GM18519 (cell line): Measurements from ENCODE around the gene RASA2.
"Not testable (repeated sequence)": the region's sequence is repeated elsewhere in the genome, so short reads cannot be mapped to it uniquely, and the experiment has no call there.

Experiments used
- ATAC-seq: cut with Tn5 transposase; IDR thresholded peaks from one replicate; pipeline ENCODE4 v1.9.1; 2021; ENCODE audit warnings: mild to moderate bottlenecking, moderate library complexity; ENCODE audit not compliant: unreplicated experiment, low FRiP score

RASA2 gene

DNA sequence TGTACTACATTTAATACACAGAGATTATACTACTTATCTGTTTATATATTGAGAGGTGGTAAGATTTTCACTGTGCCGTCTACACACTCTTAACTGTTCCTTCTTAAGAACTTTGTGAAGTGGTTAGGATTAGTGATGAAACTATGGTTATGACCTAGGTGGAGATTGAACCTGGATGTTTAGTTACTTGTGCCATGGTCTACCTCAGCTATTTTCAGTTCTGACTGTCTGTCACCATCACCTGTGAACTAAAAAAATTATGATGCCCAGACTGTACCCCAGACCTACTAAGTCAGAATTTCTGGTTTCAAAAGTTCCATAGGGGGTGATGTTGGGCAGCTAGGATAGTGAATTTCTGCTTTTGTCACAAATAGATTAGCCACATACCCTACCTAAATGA is 6.4 kb downstream of the RASA2 start:
- no peak for ATAC-seq

DNA sequence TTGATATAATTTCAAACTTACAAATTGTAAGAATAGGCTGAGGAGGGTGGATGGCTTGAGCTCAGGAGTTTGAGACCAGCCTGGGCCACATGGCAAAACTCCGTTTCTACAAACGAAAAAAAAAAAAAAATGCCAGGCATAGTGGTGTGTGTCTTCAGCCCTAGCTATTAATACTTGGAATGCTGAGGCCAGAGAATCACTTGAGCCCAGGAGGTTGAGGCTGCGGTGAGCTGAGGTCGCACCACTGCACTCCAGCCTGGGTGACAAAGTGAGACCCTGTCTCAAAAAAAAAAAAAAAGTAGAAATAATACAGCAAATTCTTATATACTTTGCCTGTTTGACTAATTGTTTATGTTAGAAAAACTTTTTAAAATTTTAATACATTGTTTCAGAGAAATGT is 10.8 kb downstream of the RASA2 start:
- not testable (repeated sequence) for ATAC-seq

DNA sequence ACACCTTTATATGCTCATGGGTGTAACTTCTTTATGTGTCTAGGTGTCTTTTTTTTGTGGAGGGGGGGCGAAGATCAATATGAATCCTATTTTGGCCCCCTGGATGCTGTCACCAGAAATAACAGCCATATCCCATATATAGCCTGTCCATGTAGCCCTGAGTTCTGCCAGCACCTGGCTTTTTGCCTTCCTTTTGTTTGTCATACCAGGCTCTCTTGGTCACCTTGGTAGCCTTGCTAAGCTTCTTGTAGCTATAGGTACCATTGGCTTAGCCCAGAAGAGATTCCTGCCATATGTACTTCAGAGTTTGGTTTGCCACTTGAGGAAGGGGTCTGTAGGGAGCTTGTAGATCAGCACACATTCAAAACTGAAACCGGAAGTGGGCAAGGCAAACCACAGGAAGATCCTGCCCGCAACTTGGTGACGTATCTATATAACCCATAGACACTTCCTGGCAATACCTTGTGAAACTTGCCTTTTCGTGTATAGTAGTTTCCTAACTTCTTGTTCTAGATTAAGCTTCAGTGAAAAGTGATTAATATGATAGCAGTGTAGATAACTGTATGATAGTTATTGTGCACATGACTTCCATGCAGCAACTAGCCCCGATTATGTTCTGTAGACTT is 11.9 kb downstream of the RASA2 start:
- peak; percentile 92 for ATAC-seq

DNA sequence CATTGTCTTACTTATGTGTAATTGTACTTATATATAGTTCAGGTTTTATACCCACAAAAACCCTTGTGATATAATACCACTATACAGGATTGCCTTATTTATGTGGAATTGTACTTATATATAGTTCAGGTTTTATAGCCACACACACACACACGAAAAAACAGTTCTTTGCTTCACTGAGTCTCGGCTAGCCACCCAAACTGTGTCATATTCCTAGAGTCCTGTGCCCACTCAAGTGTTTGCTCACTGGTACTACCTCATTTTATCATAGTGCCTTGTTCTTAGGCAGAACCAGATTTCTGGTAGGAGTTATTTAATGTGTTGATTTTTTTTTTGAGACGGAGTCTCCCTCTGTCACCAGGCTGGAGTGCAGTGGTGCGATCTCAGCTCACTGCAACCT is 12.5 kb downstream of the RASA2 start:
- no peak for ATAC-seq

DNA sequence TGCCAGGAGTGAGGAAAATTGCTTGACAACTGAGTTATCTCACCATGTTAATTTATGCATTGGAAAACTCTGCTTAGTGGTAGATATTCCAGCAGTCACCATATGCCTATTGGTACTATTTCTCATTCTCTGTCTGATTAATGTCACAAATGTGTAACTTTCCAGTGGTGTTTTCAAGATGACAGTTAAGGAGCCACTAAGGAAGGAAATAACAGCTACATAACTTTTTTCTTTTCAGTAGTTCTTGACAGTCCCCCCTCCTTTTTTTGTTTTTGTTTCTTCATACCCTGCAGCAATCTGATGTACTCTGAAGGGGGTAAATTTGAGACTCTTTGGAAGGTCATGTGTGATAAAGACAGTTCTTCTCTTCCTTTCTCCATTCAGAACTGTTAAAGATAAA is 13.1 kb downstream of the RASA2 start:
- no peak for ATAC-seq

DNA sequence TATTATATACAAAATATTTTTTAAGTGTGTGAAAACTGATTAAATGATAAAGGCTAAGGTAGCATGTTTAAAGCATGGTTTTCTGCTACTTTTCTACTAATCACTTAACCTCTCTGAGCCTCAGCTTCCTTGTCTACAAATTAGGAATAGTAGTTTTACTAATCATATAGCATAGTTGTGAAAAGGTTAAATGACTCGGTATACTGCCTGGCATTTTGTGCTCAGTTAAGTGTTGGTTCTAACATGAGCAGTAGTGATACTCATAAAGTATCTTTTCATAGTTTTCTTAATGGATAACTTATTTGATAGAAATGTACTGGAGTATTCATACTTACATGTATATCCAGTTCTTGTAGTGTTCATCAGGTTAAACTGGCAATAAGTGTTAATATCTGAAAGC is 13.6 kb downstream of the RASA2 start:
- ATAC-seq: no peak

DNA sequence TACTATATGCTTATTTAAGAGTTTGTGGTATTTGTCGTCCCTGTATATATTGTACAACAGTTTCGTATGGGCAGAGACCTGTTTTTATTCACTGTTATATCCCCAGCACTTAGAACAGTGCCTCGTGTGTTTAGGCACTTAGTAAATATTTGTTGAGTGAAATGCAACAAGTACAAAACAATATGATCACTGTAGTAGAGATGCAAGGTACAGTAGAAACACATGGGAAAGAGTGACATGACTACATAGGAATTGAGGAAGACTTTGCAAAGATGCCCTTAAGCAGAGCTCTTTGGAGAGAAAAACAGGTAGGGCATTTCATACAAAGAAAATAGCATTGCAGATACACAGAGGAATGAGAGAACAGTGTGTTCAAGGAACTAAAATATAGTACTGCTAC is 18.3 kb downstream of the RASA2 start:
- no peak for ATAC-seq

DNA sequence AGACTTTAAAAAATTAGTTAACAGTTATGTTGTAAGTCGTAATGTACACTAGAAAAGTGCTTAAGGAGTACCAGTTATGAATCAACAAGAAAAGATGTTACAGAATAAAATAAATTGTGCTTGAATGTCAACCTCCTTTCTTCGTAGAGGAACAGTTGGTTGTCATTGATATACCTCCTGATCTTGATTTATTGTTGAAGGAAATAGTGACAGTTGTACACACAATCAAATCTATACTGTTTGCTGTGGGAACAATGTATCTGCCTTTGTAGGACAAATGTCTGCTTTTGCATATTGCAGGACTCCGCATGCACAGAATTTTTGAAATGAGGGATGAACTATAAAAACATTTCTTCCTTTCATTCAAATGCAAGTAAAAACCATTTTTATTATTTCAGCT is 19.2 kb downstream of the RASA2 start:
- ATAC-seq: no peak

DNA sequence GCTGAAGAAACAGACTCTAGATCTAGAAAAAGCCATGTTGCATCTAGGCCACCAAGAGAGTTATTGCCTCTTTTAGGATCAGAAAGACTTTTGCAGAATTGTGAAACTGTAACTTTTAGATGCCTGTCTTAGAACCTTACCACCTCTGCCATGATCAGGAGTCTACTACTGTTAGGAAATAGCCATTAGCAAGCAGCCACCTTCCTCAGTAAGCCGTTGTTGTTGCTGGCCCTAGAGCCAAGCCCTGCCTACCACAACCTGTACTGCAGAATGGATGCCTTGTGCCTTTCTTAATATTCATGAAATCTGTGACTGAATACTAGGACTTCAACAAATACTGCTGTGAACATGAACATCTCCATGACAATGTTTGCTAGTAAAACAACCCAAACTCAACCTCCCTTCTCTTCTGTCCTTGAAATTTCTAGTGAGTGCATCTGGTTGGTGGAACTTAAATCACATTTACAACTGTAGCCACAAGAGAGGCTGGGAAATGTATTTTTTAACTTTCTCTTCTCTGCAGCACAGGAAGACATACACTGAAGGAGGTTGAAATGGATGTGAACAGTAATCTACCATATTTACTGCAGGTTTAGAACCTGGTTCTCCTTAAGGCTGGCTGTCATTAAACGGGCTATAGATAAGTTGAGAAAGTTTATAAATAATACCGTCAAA is 20.7 kb downstream of the RASA2 start:
- no peak for ATAC-seq

DNA sequence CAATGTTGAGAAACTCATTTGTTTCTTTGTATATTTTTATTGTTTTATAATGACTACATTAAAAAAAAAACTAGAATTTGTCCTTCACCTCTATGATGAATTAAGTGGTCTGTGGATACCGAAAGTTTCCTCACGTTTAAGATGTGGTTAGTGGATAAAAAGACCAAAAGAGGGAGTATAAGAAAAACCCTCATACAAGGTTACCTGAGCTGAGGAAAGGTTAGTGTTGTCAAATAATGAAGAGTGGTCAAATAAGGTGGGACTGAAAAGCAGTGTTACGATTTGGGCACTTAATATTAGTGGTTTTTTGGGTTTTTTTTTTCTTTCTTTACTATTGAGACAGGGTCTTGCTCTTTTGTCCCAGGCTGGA is 21.2 kb downstream of the RASA2 start:
- no peak for ATAC-seq

DNA sequence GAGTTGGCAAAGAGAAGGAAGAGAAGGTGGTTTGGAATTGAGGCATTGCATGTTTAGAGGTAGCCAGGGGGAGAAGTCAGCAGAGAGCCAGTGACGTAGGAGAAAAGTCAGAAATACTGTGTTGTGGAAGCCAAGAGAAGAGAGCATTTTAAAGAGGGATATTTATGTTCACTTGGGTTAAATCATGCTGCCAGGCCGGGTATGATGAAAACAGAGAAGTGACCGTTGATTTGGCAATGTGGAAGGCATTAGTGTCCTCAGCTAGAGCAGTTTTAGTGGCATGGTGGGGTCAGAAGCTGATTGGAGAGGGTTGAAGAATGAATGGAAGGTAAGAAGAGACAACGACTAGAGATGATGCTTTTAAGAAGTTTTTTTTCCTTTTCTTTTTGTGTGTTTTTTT is 24.5 kb downstream of the RASA2 start:
- no peak for ATAC-seq

DNA sequence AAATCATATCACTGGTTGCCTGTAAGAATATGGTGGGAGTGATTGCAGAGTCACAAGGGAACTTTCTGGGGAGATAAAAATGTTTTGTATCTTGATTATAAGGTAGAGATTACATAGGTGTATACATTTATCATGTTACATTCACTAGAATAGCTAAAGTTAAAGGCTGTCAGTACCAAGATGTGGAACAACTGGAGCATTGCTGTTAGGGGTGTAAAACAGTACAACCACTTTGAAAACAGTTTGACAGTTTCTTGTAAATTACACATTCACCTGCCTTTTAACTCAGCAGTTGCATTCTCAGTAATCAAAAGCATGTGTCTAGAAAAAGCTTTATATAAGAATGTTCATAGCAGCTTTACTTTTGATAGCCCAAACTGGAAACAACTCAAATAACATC is 27.6 kb downstream of the RASA2 start:
- ATAC-seq: no peak

DNA sequence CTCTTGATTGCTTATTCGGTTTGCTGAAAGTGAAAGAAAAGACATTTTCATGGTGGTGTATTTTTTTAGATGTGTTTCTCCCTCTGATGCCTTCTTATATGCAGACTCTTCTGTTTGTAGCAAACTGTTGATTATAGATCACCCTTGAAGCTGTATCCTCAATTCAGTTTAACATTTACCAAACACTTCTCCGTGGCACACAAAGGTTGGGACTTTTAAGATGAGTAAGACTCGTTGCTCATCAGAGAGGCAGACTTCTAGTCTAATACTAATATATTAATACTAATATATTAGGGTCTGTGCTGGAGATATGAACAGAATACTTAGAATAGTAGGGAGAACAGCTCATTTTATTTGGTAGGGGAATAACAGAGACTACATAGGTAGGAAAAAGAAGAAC is 32.8 kb downstream of the RASA2 start:
- ATAC-seq: no peak

DNA sequence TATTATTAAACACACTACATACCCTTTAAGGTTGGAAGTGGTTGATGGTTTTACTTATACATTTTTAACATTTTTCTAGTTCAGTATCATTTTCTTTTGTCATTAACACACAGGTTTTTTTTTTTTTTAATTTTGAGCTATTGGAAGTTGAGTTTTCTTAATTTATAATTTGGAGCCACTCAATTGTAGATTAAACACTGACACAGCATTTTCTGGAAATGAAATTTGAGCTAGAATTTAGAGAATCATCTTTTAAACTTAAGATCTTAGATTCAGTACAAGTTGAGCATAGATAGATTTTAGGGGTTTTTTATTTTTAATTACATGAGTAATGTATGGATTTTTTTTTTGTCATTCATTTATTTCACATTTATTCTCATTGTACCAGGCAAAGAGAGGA is 35.0 kb downstream of the RASA2 start:
- no peak for ATAC-seq

DNA sequence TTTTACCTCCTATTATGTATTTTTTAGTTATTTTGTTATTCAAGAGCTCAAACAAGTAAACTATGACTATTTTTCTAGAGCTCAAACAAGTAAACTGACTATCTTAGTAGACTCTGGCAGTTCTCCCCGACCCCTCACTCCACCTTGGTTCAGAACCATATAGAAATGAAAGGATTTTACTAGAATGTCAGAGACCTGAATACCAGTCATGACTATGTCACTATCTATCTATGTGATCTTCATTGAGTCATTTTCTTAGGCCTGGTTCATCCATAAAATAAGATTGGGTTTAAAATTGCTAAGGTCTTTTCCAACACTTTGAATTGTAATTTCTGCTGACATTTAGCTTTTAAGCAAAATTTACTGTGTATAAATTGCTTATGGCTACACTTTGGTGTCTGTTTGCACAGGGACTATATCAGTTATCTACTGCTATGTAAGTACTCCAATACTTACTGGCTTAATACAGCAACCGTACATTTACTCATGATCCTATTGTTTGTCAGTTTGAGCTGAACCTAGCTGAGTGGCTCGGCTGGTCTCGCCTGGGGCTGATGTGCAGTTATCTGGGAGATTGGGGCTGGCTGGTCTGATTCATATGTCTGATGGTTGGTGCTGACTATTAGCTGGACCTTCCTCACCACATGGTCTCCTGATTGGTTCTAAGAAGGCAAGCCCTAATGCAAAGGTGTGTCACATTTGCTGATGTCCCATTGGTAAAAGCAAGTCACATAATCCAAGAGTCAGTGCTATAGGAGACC is 37.0 kb downstream of the RASA2 start:
- ATAC-seq: no peak

DNA sequence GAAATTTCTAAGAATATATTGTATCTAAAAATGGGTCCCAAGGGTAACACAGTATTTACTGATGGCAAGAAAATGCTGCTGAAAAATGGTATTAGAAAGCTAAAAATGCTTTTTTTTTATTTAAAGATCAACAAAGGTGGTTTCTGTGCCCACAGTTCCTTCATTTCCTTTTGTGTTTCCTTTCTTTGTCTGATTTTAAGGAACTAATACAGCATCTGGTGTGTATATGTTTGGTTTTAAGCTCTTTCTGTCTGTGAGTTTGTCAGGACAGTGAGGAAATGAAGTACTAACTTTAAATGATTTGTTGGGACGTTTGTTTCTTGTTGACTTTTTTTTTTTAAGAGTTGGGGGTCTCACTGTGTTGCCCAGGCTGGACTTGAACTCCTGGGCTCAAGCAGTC is 38.2 kb downstream of the RASA2 start:
- ATAC-seq: no peak

DNA sequence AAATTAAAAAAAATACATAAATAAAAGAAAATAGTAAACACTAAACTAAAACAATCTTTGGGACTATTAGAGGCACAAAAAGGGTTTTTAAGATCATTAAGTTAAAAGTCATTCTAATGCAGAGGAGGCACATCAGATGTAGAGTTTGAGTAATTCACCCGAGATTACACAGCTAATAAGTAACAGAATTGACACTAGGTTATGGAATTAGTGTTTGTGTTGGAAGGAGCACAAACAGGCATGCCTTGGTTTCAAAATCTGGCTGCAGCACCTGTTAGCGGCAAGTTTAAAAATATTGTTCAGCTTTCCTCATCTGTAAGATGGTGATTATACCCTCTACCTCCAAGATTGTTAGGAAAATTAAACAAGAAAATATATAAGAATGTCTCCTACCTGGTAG is 39.0 kb downstream of the RASA2 start:
- ATAC-seq: no peak

DNA sequence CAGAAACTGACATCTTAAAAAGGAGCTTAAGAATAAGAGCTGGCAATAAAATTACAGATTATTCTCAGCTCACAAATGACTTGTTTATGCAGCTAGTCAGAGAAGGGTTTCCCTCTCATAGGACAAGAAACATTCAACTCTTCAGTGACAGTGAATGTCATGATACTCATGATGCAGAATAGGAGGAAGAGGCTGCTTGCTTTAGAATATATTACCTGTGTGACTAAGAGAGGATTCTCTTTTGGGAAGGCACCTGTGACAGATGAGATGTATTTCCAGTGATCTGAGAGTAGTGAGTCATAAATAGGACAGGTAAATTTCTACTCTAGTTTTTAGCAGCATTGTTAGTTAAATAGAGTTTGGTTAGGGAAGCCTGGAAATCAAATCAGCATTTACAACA is 39.9 kb downstream of the RASA2 start:
- no peak for ATAC-seq

DNA sequence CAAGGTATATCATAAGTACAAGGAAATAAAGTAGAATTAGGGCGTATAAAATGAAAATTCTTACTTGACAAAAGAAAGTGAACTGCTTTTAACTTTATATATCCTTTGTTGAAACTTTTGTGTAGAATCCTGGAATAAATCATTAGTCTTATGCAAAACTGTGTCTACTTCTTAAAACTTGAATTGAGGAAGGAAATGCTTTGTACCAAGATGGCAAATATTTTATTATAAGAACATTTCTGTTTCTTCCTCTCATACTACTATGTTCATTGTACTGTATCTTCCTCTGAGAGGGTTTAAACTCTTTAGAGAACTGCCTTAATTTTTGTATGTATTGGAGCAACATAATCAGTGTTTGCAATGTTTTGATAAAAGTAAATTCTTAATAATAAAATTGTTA is 42.0 kb downstream of the RASA2 start:
- ATAC-seq: no peak

DNA sequence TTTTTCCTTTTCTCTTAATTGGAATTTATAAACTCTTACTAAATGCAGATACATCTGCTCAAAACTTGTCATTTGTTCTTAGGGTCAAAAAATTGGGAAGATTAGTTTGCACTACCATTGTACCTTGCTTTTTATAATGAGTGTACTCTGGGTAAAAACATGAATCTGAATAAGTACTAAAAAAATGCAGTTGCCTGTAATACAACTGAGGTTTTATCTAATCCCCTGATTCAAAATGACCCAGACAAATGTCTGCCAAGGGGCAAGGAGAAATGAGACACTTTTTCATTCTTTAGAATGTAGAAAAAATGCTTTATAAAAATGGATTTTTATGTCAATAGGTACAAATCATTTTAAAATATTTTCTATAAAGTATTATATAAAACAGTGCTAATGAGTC is 42.4 kb downstream of the RASA2 start:
- ATAC-seq: no peak

DNA sequence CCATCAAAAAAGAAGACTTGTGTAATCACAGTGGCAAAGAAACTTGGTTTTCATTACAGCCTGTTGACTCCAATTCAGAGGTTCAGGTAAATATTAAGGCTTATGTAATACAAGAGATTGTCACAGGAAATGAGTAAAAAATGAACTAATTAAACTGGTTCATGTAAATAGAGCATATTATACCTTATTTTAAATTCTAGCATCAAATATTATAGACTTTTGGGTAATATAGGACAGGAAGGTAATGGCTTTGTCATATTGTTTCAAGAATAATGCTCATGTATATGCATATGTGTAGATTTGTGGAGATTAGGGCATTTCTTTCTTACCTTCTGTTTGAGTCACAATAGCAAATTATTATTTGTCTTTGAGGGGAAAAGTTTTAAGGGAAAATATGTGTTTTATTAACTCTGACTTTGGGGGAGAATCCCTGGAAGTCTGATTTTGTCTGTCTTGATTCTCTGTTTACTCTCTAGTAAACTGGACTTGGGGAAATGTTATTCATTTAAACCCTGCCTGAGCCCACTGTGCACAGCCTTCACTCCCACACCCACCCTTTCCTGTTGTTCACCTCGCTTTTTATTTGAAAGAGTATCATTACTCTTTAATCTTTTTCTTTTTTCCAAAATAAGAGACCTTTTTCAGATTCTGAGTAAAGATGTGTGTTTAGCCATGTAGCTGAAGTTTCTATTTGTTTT is 43.0 kb downstream of the RASA2 start:
- no peak for ATAC-seq

DNA sequence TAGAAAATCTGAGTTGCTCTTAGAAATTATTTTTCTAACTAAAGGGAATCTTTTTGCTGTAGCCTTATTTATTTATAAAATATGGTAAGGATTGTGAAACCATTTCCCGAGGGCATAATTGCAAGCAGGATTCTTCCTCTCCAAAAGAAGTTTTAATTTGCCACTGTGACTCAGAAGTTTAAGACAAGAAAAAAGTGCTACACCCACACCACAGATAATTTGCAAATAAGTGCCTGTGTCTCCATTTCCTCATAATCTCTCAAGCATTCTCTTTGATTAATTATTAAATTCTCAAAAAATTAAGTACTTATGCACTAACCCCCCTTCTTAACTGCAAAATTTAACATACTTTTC is 43.6 kb downstream of the RASA2 start:
- ATAC-seq: no peak
